ENCODE data around the gene HIF1A. TPM values are rescaled to one million over a fixed set of nuclear protein-coding genes. Genes with fewer than 3 reads are reported as not detected.

HIF1A gene
- total and polyA plus RNA-seq, 2 experiments from 2014 or later = 113 to 242 TPM

DNA sequence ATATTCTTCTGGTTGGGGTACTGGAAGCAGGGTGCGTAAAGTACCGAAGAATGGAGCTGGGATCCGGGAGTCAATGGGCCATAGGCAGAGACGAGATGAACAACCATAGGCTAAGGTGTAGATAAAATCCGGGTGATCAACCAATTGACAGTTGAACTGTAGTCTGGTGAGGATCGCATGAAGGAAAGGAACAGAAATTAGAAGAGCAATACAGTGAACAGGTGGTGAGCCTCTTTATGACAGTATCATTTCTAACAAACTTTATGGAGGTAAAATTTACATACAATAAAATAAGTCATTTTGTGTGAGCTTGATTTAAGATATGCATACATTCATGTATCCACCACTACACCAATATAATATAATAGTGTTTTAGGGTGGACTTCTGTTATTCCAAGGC lies 13.9 kb upstream of the HIF1A start:
- H2AFZ ChIP-seq = no peak overlapping the region
- no peak overlapping the region for H3K4me3 ChIP-seq
- H3K4me1 ChIP-seq (ENCODE audit: insufficient read depth) = peaks cover 23% of the 10 kb centered on the region
- TF ChIP-seq, protein P1, sequence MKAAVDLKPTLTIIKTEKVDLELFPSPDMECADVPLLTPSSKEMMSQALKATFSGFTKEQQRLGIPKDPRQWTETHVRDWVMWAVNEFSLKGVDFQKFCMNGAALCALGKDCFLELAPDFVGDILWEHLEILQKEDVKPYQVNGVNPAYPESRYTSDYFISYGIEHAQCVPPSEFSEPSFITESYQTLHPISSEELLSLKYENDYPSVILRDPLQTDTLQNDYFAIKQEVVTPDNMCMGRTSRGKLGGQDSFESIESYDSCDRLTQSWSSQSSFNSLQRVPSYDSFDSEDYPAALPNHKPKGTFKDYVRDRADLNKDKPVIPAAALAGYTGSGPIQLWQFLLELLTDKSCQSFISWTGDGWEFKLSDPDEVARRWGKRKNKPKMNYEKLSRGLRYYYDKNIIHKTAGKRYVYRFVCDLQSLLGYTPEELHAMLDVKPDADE (IDR thresholded peaks at IDR 0.05) = no peak
- TF ChIP-seq POLR2AphosphoS5 (IDR thresholded peaks at IDR 0.05; ENCODE audit: low read depth) (no peak), CREB1 (CRISPR knock-in tag; IDR thresholded peaks at IDR 0.05; ENCODE audit: low read depth) (no peak), NANOG (IDR thresholded peaks at IDR 0.05; ENCODE audit: borderline replicate concordance) (no peak), CTCF (conservative IDR thresholded peaks at IDR 0.05; ENCODE audit: low read depth in 2 of 2) (no peak), ZNF114 (CRISPR knock-in tag; IDR thresholded peaks at IDR 0.05) (no peak), STAT1 (IDR thresholded peaks at IDR 0.05; ENCODE audit: unreplicated experiment) (no peak), EZH2phosphoT487 (IDR thresholded peaks at IDR 0.05; ENCODE audit: unreplicated experiment) (no peak), ZNF331 (CRISPR knock-in tag; IDR thresholded peaks at IDR 0.05; ENCODE audit: low read depth) (no peak), EZH2 (IDR thresholded peaks at IDR 0.05; ENCODE audit: low read depth, unreplicated experiment) (no peak), JUNB (IDR thresholded peaks at IDR 0.05; ENCODE audit: unreplicated experiment) (no peak), ZNF462 (CRISPR knock-in tag; IDR thresholded peaks at IDR 0.05) (no peak)
- TF ChIP-seq, protein P2, sequence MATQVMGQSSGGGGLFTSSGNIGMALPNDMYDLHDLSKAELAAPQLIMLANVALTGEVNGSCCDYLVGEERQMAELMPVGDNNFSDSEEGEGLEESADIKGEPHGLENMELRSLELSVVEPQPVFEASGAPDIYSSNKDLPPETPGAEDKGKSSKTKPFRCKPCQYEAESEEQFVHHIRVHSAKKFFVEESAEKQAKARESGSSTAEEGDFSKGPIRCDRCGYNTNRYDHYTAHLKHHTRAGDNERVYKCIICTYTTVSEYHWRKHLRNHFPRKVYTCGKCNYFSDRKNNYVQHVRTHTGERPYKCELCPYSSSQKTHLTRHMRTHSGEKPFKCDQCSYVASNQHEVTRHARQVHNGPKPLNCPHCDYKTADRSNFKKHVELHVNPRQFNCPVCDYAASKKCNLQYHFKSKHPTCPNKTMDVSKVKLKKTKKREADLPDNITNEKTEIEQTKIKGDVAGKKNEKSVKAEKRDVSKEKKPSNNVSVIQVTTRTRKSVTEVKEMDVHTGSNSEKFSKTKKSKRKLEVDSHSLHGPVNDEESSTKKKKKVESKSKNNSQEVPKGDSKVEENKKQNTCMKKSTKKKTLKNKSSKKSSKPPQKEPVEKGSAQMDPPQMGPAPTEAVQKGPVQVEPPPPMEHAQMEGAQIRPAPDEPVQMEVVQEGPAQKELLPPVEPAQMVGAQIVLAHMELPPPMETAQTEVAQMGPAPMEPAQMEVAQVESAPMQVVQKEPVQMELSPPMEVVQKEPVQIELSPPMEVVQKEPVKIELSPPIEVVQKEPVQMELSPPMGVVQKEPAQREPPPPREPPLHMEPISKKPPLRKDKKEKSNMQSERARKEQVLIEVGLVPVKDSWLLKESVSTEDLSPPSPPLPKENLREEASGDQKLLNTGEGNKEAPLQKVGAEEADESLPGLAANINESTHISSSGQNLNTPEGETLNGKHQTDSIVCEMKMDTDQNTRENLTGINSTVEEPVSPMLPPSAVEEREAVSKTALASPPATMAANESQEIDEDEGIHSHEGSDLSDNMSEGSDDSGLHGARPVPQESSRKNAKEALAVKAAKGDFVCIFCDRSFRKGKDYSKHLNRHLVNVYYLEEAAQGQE (IDR thresholded peaks at IDR 0.05; ENCODE audit: unreplicated experiment) = no peak
- H3K27ac Mint-ChIP-seq = no peak overlapping the region
- no peak for ATAC-seq
- H3K36me3 Mint-ChIP-seq (ENCODE audit: low read depth) = no peaks in the 10 kb centered on the region
- H3K27me3 ChIP-seq (ENCODE audit: insufficient read depth) = no peaks in the 10 kb centered on the region
- H3K27ac ChIP-seq (ENCODE audit: low read depth) = no peak overlapping the region
- no peaks in the 10 kb centered on the region for H3K9me3 Mint-ChIP-seq
- H4K20me1 ChIP-seq (replicated peaks; ENCODE audit: insufficient read depth) = no peaks in the 10 kb centered on the region
- 0 out of 2 replicates have a peak, but pooled peaks cover under 1% of the 10 kb centered on the region for H3K9me2 ChIP-seq (ENCODE audit: insufficient read depth)
- H3K4me3 Mint-ChIP-seq = no peak overlapping the region
- no peaks in the 10 kb centered on the region for H3K27me3 Mint-ChIP-seq (ENCODE audit: insufficient read depth, low read depth, poor library complexity)
- H3K4me2 ChIP-seq = no peak overlapping the region
- no peaks in the 10 kb centered on the region for H3K36me3 ChIP-seq (ENCODE audit: insufficient read depth)
- no peaks in the 10 kb centered on the region for H3F3A ChIP-seq (replicated peaks; ENCODE audit: low read depth)
- no peak for DNase-seq (ENCODE audit: low spot score)
- peaks cover 15% of the 10 kb centered on the region; the same call in 2 of the 3 replicates for H3K4me1 Mint-ChIP-seq
- H3K79me2 ChIP-seq (replicated peaks; ENCODE audit: insufficient read depth) = no peaks in the 10 kb centered on the region
